ENCODE results near the gene ASTN2.

DNA sequence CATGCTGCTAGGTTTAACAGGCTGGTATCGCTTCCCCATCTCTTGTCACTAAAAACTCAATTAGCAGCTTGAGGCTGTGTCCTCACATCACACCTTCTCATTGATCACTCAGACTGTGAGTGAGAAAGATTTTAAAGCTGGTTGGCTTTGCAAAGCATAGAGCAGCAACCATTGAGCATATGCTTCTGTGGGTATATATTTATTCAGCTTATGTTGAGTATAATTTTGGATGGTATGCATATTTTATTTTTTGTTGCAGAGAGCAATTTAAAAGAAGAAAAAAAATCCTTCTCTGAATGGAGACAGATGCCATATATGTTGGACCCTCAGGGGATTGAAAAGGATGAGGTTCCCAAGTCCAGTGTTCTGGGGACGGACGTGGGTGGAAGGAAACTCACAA is 565.1 kb downstream of the ASTN2 start:
- TF ChIP-seq HMGXB4 (CRISPR knock-in tag; IDR thresholded peaks at IDR 0.05) (no peak), MAX (CRISPR knock-in tag; IDR thresholded peaks at IDR 0.05) (no peak), RFX5 (IDR thresholded peaks at IDR 0.05; ENCODE audit: low read depth, low read length) (no peak), CTCF (IDR thresholded peaks at IDR 0.05 in 2 of 3, conservative IDR thresholded peaks at IDR 0.05 in 1 of 3; ENCODE audit: insufficient read depth in 2 of 3, low read depth in 1 of 3, low read length in 3 of 3) (no peak), RFX1 (IDR thresholded peaks at IDR 0.05) (no peak), GATA2 (CRISPR knock-in tag; IDR thresholded peaks at IDR 0.05) (no peak)
- TF ChIP-seq, protein P1, sequence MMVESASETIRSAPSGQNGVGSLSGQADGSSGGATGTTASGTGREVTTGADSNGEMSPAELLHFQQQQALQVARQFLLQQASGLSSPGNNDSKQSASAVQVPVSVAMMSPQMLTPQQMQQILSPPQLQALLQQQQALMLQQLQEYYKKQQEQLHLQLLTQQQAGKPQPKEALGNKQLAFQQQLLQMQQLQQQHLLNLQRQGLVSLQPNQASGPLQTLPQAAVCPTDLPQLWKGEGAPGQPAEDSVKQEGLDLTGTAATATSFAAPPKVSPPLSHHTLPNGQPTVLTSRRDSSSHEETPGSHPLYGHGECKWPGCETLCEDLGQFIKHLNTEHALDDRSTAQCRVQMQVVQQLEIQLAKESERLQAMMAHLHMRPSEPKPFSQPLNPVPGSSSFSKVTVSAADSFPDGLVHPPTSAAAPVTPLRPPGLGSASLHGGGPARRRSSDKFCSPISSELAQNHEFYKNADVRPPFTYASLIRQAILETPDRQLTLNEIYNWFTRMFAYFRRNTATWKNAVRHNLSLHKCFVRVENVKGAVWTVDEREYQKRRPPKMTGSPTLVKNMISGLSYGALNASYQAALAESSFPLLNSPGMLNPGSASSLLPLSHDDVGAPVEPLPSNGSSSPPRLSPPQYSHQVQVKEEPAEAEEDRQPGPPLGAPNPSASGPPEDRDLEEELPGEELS (CRISPR knock-in tag; IDR thresholded peaks at IDR 0.05; ENCODE audit: borderline replicate concordance), result no peak

All from K562 (cell line).